Activated T-helper 17 cell treated with anti-CD3 and anti-CD28 coated beads, Interleukin-2, amount 50 U/mL, for 72 hours (primary cell): Measurements from ENCODE around the gene AXDND1. TPM values are rescaled to one million over a fixed set of nuclear protein-coding genes. Genes with fewer than 3 reads are reported as not detected.

ENCODE experiments used
- ATAC-seq: fragments of 150-1000 bp; cut with Tn5 transposase; replicated peaks from 2 replicates; pipeline ENCODE4 v1.10.0; 2021; ENCODE audit warnings: mild to moderate bottlenecking, moderate library complexity
- H3K27ac Mint-ChIP-seq: one replicate; pipeline ENCODE4 v1.8.0; 2022; ENCODE audit warnings: mixed read lengths
- H3K27me3 Mint-ChIP-seq: one replicate; pipeline ENCODE4 v1.8.0; 2022; ENCODE audit warnings: mixed read lengths
- H3K36me3 Mint-ChIP-seq: one replicate; pipeline ENCODE4 v1.8.0; 2022; ENCODE audit warnings: low read depth, mild to moderate bottlenecking, mixed read lengths
- H3K4me1 Mint-ChIP-seq: one replicate; pipeline ENCODE4 v1.8.0; 2022; ENCODE audit warnings: mixed read lengths
- H3K4me3 Mint-ChIP-seq: one replicate; pipeline ENCODE4 v1.8.0; 2022; ENCODE audit warnings: mild to moderate bottlenecking, mixed read lengths
- H3K9me3 Mint-ChIP-seq: one replicate; pipeline ENCODE4 v1.8.0; 2022; ENCODE audit warnings: mixed read lengths
- total RNA-seq, 2 donors: library from RNA; stranded (reverse); gene quantifications; one replicate each; pipeline ENCODE4 v1.2.3, GENCODE V29; 2022

Gene AXDND1
- total RNA-seq, 2 donors from 2014 or later, result not detected

DNA sequence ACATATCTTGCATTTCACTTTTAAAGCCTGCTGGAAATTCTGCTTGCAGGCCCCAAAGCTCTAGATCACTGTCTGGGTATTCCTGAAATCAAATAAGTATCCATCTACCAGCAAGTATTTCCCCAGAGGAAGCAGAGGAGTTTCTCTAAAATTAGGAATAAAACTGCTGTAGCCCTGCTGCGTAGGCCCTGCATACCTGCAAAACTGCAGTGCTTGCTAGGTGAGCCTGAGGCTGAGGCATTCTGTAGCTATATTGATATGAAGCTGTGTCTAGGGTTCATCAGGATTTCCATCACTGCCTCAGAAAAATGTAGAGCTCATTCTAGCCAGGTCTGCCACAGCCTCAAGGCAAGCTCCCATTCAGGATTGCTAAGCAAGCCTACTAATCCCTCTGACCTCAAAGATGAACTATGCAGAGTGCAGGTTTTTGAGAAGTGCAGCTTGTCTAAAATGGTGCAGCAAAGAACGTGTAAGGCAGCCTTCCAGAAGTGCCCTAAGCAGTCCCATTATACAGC is 181.3 kb downstream of the AXDND1 start:
- Mint-ChIP-seq H3K36me3 (no peaks in the 10 kb centered on the region), H3K9me3 (no peaks in the 10 kb centered on the region), H3K4me1 (no peaks in the 10 kb centered on the region), H3K4me3 (no peak overlapping the region), H3K27me3 (peaks cover 12% of the 10 kb centered on the region), H3K27ac (no peak overlapping the region)
- ATAC-seq, result no peak

GRCh38 chr1:179548666-179549367 is 183.0 kb downstream of the AXDND1 start:
- Mint-ChIP-seq H3K4me3 (no peak overlapping the region), H3K4me1 (no peaks in the 10 kb centered on the region), H3K27ac (no peak overlapping the region), H3K36me3 (no peaks in the 10 kb centered on the region), H3K9me3 (no peaks in the 10 kb centered on the region), H3K27me3 (peaks cover 6% of the 10 kb centered on the region)
- no peak for ATAC-seq

DNA sequence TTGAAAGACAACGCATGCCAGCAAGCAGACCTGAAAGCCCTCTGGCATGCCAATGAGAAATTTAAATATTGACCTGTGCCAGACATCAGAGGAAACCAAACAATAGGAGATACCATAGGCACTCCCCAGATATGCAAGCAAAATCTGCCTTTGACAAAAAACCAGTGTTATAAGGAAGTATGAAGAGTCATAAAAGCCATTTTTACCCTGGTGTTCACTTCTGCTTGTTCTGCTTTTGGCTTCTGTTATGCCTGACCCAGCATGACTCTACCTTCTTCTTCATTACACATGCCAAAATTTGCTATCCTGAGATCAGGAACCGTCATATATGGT is 183.6 kb downstream of the AXDND1 start:
- H3K36me3 Mint-ChIP-seq, result no peaks in the 10 kb centered on the region
- ATAC-seq, result no peak
- H3K27ac Mint-ChIP-seq, result no peak overlapping the region
- H3K4me3 Mint-ChIP-seq, result no peak overlapping the region
- H3K27me3 Mint-ChIP-seq, result peaks cover 6% of the 10 kb centered on the region
- no peaks in the 10 kb centered on the region for H3K4me1 Mint-ChIP-seq
- H3K9me3 Mint-ChIP-seq, result no peaks in the 10 kb centered on the region

GRCh38 chr1:179550746-179551682 is 185.2 kb downstream of the AXDND1 start:
- no peak for ATAC-seq
- Mint-ChIP-seq H3K4me1 (no peaks in the 10 kb centered on the region), H3K9me3 (no peaks in the 10 kb centered on the region), H3K27ac (no peak overlapping the region), H3K27me3 (peaks cover 9% of the 10 kb centered on the region), H3K4me3 (no peak overlapping the region), H3K36me3 (no peaks in the 10 kb centered on the region)

DNA sequence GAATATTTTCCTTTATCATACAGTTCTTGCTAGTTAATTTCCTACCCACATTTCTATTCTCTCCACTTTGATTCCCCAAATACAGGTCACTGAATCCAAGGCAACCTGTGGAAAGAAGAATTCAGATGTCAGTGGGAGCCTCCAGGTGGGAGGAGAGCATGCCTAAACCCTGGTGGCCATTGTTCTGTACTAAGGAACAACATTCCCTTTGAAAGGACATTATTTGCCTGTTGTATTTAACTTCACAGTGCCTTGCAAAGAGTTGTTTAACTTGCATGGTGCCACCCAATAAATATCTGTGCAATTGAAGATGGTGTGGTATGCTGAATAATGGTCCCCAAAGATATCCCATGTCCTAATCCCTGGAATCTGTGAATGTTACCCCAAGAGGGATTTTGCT is 188.7 kb downstream of the AXDND1 start:
- no peak overlapping the region for H3K4me3 Mint-ChIP-seq
- H3K4me1 Mint-ChIP-seq, result no peaks in the 10 kb centered on the region
- peaks cover 8% of the 10 kb centered on the region for H3K27me3 Mint-ChIP-seq
- H3K36me3 Mint-ChIP-seq, result no peaks in the 10 kb centered on the region
- no peaks in the 10 kb centered on the region for H3K9me3 Mint-ChIP-seq
- ATAC-seq, result no peak
- no peak overlapping the region for H3K27ac Mint-ChIP-seq

DNA sequence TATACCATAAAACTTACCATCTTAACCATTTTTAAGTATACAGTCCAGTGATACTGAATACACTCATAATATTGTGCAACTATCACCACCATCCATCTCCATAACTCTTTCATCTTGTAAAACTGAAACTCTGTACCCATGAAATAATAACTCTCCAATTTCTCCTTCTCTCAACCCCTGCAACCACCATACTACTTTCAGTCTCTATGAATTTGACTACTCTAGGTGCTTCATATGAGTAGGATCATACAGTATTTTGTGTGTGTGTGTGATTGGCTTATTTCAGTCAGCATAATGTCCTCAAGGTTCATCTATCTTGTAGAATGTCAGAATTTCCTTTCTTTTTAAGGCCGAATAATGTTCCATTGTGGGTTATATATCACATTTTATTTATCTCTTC is 192.3 kb downstream of the AXDND1 start:
- Mint-ChIP-seq H3K27ac (no peak overlapping the region), H3K4me3 (no peak overlapping the region)

GRCh38 chr1:179575497-179576314 is 209.9 kb downstream of the AXDND1 start, which contains the start of gene NPHS2:
NPHS2 (minus strand) TSS chr1:179575948; CDS start chr1:179575864, 84 bp downstream.
- peaks cover 51% of the 10 kb centered on the region for H3K27me3 Mint-ChIP-seq
- ATAC-seq, result no peak
- H3K27ac Mint-ChIP-seq, result no peak within 1 kb of the TSS
- H3K36me3 Mint-ChIP-seq, result no peaks in the 10 kb centered on the region
- H3K4me3 Mint-ChIP-seq, result no peak within 1 kb of the TSS
- peaks cover 6% of the 10 kb centered on the region for H3K4me1 Mint-ChIP-seq
- peaks cover 4% of the 10 kb centered on the region for H3K9me3 Mint-ChIP-seq

More for the DNA sequence above, 192.3 kb downstream of the AXDND1 start:
- Mint-ChIP-seq H3K36me3 (no peaks in the 10 kb centered on the region), H3K9me3 (no peaks in the 10 kb centered on the region), H3K4me1 (no peaks in the 10 kb centered on the region), H3K27me3 (peaks cover 13% of the 10 kb centered on the region)
- no peak for ATAC-seq

- no peak for ATAC-seq
These were observed 210.7 kb downstream of the AXDND1 start for GRCh38 chr1:179576509-179576908.

DNA sequence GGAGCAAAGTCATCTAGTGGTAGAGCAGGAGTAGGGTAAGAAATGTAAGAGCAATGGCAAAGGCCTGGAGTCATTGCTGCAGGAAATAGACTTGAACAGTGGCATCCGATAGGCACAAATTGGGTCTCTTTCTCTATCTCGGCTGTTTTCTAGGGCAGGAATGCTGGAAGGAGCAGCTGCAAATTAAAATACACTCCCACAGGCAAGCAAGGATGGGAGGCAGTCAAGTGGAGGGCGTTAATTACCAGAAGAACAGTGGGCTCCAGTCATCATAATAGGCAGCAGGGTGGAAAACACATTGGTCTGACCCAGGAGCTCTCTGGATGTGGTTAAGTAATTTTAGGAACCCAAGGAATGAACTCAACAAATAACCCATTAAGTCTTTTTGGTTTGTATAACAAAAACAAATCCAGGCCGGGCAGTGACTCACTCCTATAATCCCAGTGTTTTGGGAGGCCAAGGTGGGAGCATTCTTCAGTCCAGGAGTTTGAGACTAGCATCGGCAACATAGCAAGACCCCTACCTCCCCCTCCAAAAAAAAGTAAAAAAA is 218.1 kb downstream of the AXDND1 start:
- H3K27ac Mint-ChIP-seq, result no peak overlapping the region
- no peak overlapping the region for H3K4me3 Mint-ChIP-seq
- no peaks in the 10 kb centered on the region for H3K9me3 Mint-ChIP-seq
- ATAC-seq, result no peak
- no peaks in the 10 kb centered on the region for H3K36me3 Mint-ChIP-seq
- no peaks in the 10 kb centered on the region for H3K4me1 Mint-ChIP-seq
- peaks cover 57% of the 10 kb centered on the region for H3K27me3 Mint-ChIP-seq

More at GRCh38 chr1:179576509-179576908, 210.7 kb downstream of the AXDND1 start:
- Mint-ChIP-seq H3K9me3 (peaks cover 4% of the 10 kb centered on the region), H3K27me3 (peaks cover 51% of the 10 kb centered on the region), H3K4me1 (peaks cover 6% of the 10 kb centered on the region), H3K4me3 (no peak overlapping the region), H3K27ac (no peak overlapping the region), H3K36me3 (no peaks in the 10 kb centered on the region)

GRCh38 chr1:179586107-179586823 is 220.5 kb downstream of the AXDND1 start:
- ATAC-seq, result no peak
- Mint-ChIP-seq H3K4me3 (no peak overlapping the region), H3K27ac (no peak overlapping the region), H3K36me3 (no peaks in the 10 kb centered on the region), H3K9me3 (no peaks in the 10 kb centered on the region), H3K4me1 (no peaks in the 10 kb centered on the region), H3K27me3 (peaks cover 54% of the 10 kb centered on the region)

DNA sequence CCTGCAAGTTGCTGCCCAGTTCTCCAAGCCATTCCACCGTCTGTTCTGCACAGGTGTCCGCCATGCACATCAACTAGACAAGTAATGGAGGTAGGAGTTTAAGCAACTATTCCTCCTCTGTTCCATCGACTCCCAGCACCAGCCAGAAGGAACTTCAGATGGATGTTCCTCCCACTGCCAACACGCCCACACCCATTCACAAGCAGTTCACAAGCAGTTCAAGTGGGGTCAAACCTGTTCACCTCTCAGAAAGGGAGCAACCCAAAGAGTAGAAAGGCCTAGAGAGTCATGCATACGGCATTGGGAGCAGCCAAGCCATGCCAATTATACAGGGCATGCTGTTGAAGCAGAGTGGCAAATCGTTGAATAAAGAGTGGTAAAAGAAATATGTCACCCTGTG is 221.6 kb downstream of the AXDND1 start:
- no peaks in the 10 kb centered on the region for H3K36me3 Mint-ChIP-seq
- peaks cover 53% of the 10 kb centered on the region for H3K27me3 Mint-ChIP-seq
- H3K4me3 Mint-ChIP-seq, result no peak overlapping the region
- H3K27ac Mint-ChIP-seq, result no peak overlapping the region
- H3K4me1 Mint-ChIP-seq, result no peaks in the 10 kb centered on the region
- no peaks in the 10 kb centered on the region for H3K9me3 Mint-ChIP-seq
- no peak for ATAC-seq

DNA sequence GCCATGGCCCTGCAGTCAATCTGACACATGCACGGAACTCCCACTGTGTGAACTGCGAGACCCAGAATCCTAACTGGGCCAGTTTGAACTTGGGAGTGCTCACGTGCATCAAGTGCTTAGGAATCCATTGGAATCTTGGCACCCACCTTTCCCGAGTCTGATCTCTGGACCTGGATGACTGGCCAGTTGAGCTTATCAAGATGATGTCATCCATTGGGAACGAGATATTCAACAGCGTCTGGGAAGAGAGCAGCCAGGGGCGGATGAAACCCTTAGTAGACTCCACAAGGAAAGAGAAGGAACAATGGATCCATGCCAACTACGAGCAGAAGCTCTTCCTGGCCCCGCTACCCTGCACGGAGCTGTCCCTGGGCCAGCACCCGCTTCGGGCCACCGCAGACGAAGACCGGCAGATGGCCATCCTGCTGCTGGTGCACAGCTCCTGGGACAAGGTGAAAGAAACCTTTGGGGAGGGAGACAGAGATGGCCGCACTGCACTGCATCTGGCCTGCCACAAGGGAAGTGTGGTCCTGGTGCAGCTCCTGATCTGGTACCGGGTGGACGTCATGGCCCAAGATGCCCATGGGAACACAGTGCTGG is 222.8 kb downstream of the AXDND1 start:
- no peak overlapping the region for H3K4me3 Mint-ChIP-seq
- H3K27ac Mint-ChIP-seq, result no peak overlapping the region
- no peaks in the 10 kb centered on the region for H3K36me3 Mint-ChIP-seq
- no peak for ATAC-seq
- H3K4me1 Mint-ChIP-seq, result no peaks in the 10 kb centered on the region
- peaks cover 49% of the 10 kb centered on the region for H3K27me3 Mint-ChIP-seq
- H3K9me3 Mint-ChIP-seq, result no peaks in the 10 kb centered on the region

DNA sequence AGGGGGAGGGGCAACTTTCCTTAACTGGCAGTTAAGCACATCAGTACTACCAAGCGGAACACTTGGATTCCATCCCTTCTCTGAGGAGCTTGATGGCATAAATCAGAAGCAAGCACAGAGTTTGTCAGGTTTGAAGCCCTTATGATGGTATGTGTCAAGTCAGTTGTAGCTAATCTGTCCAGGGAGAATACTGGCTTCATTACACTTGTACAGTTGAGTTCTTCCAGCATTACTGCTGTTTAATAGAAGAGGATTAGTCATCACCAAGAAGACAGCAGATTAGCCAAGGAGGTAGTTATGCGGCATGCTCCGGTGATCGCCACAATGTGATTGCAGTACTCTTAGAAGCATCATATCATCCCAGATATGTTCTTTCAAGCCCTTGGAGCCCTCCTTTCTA is 223.7 kb downstream of the AXDND1 start:
- Mint-ChIP-seq H3K4me3 (no peak overlapping the region), H3K27ac (no peak overlapping the region), H3K4me1 (no peaks in the 10 kb centered on the region), H3K27me3 (peaks cover 48% of the 10 kb centered on the region), H3K9me3 (no peaks in the 10 kb centered on the region), H3K36me3 (no peaks in the 10 kb centered on the region)
- no peak for ATAC-seq
